WI38 (cell line): ENCODE data around the gene JOSD2.

Experiments used
- H3K4me3 ChIP-seq: 2 replicates; pipeline ENCODE4 v1.5.1; 2011; ENCODE audit warnings: low read depth, mild to moderate bottlenecking, control low read depth, low read length
- TF ChIP-seq, protein P1 (sequence below): IDR thresholded peaks from 2 replicates; pipeline ENCODE4 v1.5.1; 2012; ENCODE audit warnings: low read depth, mild to moderate bottlenecking, control low read depth, low read length

JOSD2 gene

GRCh38 chr19:50461066-50461875 lies 49.7 kb downstream of the JOSD2 start:
- H3K4me3 ChIP-seq = no peak overlapping the region
- TF ChIP-seq, protein P1, sequence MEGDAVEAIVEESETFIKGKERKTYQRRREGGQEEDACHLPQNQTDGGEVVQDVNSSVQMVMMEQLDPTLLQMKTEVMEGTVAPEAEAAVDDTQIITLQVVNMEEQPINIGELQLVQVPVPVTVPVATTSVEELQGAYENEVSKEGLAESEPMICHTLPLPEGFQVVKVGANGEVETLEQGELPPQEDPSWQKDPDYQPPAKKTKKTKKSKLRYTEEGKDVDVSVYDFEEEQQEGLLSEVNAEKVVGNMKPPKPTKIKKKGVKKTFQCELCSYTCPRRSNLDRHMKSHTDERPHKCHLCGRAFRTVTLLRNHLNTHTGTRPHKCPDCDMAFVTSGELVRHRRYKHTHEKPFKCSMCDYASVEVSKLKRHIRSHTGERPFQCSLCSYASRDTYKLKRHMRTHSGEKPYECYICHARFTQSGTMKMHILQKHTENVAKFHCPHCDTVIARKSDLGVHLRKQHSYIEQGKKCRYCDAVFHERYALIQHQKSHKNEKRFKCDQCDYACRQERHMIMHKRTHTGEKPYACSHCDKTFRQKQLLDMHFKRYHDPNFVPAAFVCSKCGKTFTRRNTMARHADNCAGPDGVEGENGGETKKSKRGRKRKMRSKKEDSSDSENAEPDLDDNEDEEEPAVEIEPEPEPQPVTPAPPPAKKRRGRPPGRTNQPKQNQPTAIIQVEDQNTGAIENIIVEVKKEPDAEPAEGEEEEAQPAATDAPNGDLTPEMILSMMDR = peak; percentile 81

DNA sequence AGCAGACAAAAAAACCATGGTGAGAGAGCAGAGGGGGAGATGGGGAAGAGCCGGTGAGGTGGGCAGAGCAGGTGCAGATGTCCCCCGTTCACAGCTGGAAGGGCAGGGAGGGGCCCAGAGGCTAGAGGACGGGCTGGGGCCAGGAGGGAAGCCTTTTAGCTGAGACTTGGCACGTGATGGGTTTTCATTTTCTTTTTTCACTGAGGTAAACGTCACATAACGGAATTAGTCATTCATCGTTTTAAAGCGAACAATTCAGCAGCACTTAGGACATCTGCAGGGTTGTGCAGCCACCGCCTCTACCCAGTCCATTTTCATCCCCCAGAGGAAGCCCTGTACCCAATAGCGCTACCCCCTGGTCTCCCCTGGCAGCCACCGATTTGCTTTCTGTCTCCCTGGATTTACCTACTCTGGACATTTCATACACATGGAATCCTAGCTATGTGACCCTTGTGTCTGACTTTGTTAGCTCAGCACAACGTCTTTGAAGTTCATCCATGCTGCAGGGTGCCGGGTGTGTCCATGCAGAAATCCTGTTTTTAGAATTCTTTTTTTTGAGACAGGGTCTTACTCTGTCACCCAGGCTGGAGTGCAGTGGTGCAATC lies 50.7 kb downstream of the JOSD2 start:
- H3K4me3 ChIP-seq = no peak overlapping the region
- TF ChIP-seq, protein P1 = no peak

DNA sequence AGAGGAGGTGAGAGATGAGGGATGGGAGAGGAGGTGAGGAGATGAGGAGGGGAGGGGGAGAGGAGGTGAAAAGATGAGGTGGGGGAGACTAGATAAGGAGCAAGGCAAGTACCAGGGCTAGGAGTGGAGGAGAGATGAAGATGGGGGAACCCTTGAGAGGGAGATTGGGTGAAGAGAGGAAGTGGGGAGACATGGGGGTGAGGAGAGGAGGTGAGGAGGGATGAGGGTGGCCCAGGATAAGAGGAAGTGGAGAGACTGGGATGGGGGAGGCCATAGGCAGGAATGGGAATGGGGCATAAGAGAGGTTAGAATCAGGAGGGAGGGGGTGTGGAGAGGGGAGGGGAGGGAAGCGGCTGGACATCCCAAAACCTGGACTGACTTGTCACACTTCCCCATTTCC lies 51.4 kb downstream of the JOSD2 start:
- no peak overlapping the region for H3K4me3 ChIP-seq

GRCh38 chr19:50459067-50459456 lies 51.9 kb downstream of the JOSD2 start:
- TF ChIP-seq, protein P1 = no peak
- no peak overlapping the region for H3K4me3 ChIP-seq

More for the DNA sequence above, 51.4 kb downstream of the JOSD2 start:
- TF ChIP-seq, protein P1 = no peak

DNA sequence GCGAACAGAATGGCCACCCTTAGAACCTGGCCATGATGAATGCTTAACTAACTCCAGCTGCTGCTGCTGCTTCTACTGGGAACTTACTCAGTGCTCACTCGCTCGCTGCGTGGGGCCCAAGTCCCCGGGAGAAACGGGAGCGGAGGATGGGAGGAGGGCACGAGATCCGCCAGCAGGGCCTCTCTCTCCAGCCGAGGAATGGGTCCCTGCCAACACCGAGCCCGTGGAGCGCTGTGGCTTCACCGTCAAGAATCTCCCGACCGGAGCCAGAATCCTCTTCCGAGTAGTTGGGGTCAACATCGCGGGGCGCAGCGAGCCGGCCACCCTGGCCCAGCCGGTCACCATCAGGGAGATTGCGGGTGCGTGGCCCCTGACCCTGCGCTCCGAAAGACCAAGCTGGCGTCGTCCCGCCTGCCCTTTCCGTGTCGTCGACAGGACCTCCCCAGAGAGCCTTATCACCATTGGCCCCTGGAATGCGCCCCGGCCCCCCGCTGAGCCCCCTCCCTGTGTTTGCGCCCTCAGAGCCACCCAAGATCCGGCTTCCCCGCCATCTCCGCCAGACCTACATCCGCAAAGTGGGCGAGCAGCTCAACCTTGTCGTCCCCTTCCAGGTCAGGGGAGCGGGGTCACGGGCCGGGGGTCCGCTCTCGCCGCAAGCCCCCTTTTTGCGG lies 52.5 kb downstream of the JOSD2 start:
- TF ChIP-seq, protein P1 = no peak
- H3K4me3 ChIP-seq = no peak overlapping the region

DNA sequence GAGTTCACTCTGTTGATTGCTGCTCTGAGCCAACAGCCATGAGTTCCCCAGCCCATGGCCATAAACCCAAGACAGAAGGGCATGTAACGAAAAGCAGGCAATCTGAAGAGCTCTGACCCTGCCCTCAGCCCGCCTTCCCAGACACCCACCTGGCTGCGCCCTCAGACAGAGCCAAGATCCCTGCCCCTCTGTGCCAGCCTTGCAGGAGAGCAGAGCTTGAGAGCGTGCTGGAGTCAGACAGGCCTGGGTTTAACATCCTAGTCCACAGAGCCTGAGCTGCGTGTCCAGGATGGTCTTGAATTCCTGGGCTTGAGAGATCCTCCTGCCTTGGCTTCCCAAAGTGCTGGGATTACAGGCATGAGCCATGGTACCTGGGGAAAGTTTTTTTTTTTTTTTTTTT lies 53.7 kb downstream of the JOSD2 start:
- TF ChIP-seq, protein P1 = no peak

More for the DNA sequence above, 53.7 kb downstream of the JOSD2 start:
- no peak overlapping the region for H3K4me3 ChIP-seq
